Adrenal gland (tissue), 12 donors: ENCODE data around the gene OPCML. TPM values are rescaled to one million over a fixed set of nuclear protein-coding genes. Genes with fewer than 3 reads are reported as not detected.

Source experiments
- DNase-seq, 7 donors: peaks; one replicate each; pipeline ENCODE4 v3.0.0-alpha.2; 2019 to 2020
- H3K27ac ChIP-seq, 5 donors: fragments of 200-600 bp; sonication (generic) in 4 of 5; 1 replicate in 3 of 5; 2 replicates in 2 of 5; pipeline versions ENCODE4 v1.5.1 to v1.8.0; 2016 to 2020; ENCODE audit warnings: mild to moderate bottlenecking in 1 of 5
- H3K27me3 ChIP-seq: fragments of 200-600 bp; 2 replicates; pipeline ENCODE4 v1.8.0; 2021
- H3K36me3 ChIP-seq, 2 donors: fragments of 200-600 bp; replicated peaks in 1 of 2; 1 replicate in 1 of 2; 2 replicates in 1 of 2; pipeline versions ENCODE4 v1.5.1 to v1.8.0; 2018 to 2022
- H3K4me1 ChIP-seq, 2 donors: fragments of 200-600 bp; replicated peaks in 1 of 2; 1 replicate in 1 of 2; 2 replicates in 1 of 2; pipeline versions ENCODE4 v1.5.1 to v1.8.0; 2018 to 2021
- H3K4me3 ChIP-seq, 4 donors: fragments of 200-600 bp; sonication (generic) in 3 of 4; one replicate each; pipeline ENCODE4 v1.5.1; 2016 to 2018
- H3K9me3 ChIP-seq, 3 donors: fragments of 200-600 bp; sonication (generic) in 1 of 3; replicated peaks in 1 of 3; 1 replicate in 2 of 3; 2 replicates in 1 of 3; pipeline versions ENCODE4 v1.5.1 to v1.8.0; 2016 to 2021
- CTCF ChIP-seq, 6 experiments: fragments of 450-650 bp in 4 of 6; fragments of 200-600 bp in 2 of 6; sonication (generic) in 1 of 6; IDR thresholded peaks; 1 replicate in 5 of 6; 2 replicates in 1 of 6; pipeline versions ENCODE4 v1.5.1 to v1.8.0; 2016 to 2021; ENCODE audit warnings: antibody characterized with exemption in 6 of 6, mild to moderate bottlenecking in 2 of 6, moderate library complexity in 1 of 6
- POLR2A ChIP-seq, 2 donors: fragments of 450-650 bp; IDR thresholded peaks; one replicate each; pipeline ENCODE4 v1.6.1; 2017; ENCODE audit warnings: antibody characterized with exemption in 2 of 2, mild to moderate bottlenecking in 2 of 2, moderate library complexity in 1 of 2
- WGBS, 4 donors: extraction: QIAGEN DNeasy Blood & Tissue Kit in 2 of 4; methylation state at CpG; one replicate each; pipeline versions ENCODE4 v1.1.5 to v1.1.7; 2013 to 2017; 5-methylcytosine and 5-hydroxymethylcytosine counted together
- intact Hi-C, 2 donors: fragments of 100-400 bp; cut with DNase I; formaldehyde crosslinking; loops; one replicate each; pipeline versions ENCODE4 v1.14.1 to v1.15.0; 2022 to 2023
- polyA plus RNA-seq, 3 donors: library from polyadenylated mRNA; stranded (reverse); fragments of 200-250 nt in 2 of 3; fragments of 350-450 nt in 1 of 3; fragmentation: Illumina TruSeq in 1 of 3; extraction: RNeasy Lipid Tissue Mini Kit (QIAGEN cat#74804) in 1 of 3; gene quantifications; one replicate each; pipeline ENCODE4 v1.2.3, GENCODE V29; 2013 to 2014
- total RNA-seq, 9 donors: library from RNA; depleted of rRNA in 4 of 9; stranded (reverse); fragments of >200 nt in 4 of 9; fragments of 120-200 nt in 1 of 9; fragmentation: NEBNext Ultra II Directional in 1 of 9; extraction: Animal tissue kit (Norgen Biotek cat#: 25700) in 1 of 9; gene quantifications; one replicate each; pipeline versions ENCODE4 v1.1.0 to v1.2.4, GENCODE V29; 2013 to 2023
- donor health status: healthy with polysubstance abuse.
- donor health status: Bipolar disorder and iron deficiency.
- donor health status: DM: yes; HTN: yes; CAD: no.
- donor health status: DM: no; HTN: no; CAD: no.
- donor health status: DM: no; HTN: no; CAD: no.
- donor health status: DM: yes; HTN: yes; CAD: no.

OPCML gene
- total and polyA plus RNA-seq, 12 donors, result 0.10 to 5.5 (median 0.72) TPM; not detected in 5

- H3K27ac ChIP-seq, result no peak overlapping the region
- H3K4me3 ChIP-seq, result no peak overlapping the region
- H3K27me3 ChIP-seq, result no peaks in the 10 kb centered on the region
- TF ChIP-seq POLR2A (IDR thresholded peaks at IDR 0.05) (no peak), CTCF (IDR thresholded peaks at IDR 0.05) (peak in 2 of 6 experiments; percentile 3 to 31)
- peak in 3 of 7 donors; percentile 4 to 56 (median 18) for DNase-seq
- no peaks in the 10 kb centered on the region for H3K9me3 ChIP-seq
- H3K36me3 ChIP-seq, result no peaks in the 10 kb centered on the region
- no peaks in the 10 kb centered on the region for H3K4me1 ChIP-seq
- 18 to 34% (median 22%) methylated on average over 3 to 8 of the region's 8 CpGs for WGBS, 4 donors
- intact Hi-C loops, result no loop called here
These were observed 1130.1 kb downstream of the OPCML start for GRCh38 chr11:132402071-132402684.

DNA sequence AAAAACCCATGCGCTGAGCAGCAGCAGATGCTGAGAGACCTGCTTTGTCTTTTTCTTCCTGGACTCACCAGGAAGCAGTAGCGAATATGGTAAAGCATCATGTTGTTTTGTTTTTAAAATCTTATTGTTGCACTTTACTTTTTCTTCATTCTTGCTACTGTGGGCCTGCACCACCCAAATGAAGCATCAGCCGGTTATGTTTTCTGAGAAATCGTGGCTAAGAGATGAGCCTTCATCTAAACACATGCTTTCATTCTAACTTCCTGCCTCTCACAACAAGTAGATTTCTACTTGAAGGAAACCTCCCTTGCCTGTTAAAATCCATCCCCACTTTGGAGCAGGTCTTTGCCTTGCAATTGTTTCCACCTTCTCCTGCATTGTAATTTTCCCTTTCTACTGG is 1136.0 kb downstream of the OPCML start:
- WGBS, 4 donors, result 80 to 87% (median 84%) methylated on average over 4 of the region's 4 CpGs
- H3K4me3 ChIP-seq, result no peak overlapping the region
- no peaks in the 10 kb centered on the region for H3K36me3 ChIP-seq
- H3K9me3 ChIP-seq, result no peaks in the 10 kb centered on the region
- no peak overlapping the region for H3K27ac ChIP-seq
- intact Hi-C loops, result no loop called here
- H3K27me3 ChIP-seq, result no peaks in the 10 kb centered on the region
- DNase-seq, result no peak
- no peak for TF ChIP-seq POLR2A (IDR thresholded peaks at IDR 0.05)
- H3K4me1 ChIP-seq, result no peaks in the 10 kb centered on the region

- intact Hi-C loops, result no loop called here
- no peak overlapping the region for H3K27ac ChIP-seq
- TF ChIP-seq POLR2A (IDR thresholded peaks at IDR 0.05) (no peak), CTCF (IDR thresholded peaks at IDR 0.05) (no peak)
- no peaks in the 10 kb centered on the region for H3K4me1 ChIP-seq
- DNase-seq, result no peak
- no peaks in the 10 kb centered on the region for H3K27me3 ChIP-seq
- H3K4me3 ChIP-seq, result no peak overlapping the region
- no peaks in the 10 kb centered on the region for H3K9me3 ChIP-seq
- no peaks in the 10 kb centered on the region for H3K36me3 ChIP-seq
These were observed 1136.9 kb downstream of the OPCML start for GRCh38 chr11:132395434-132395833.

GRCh38 chr11:132379540-132379939 is 1152.8 kb downstream of the OPCML start:
- Histone ChIP-seq H3K4me1 (no peaks in the 10 kb centered on the region), H3K4me3 (no peak overlapping the region), H3K27me3 (no peaks in the 10 kb centered on the region), H3K9me3 (no peaks in the 10 kb centered on the region), H3K36me3 (no peaks in the 10 kb centered on the region), H3K27ac (no peak overlapping the region)
- 85 to 95% (median 91%) methylated on average over 3 of the region's 3 CpGs for WGBS, 4 donors
- intact Hi-C loops, result no loop called here
- TF ChIP-seq POLR2A (IDR thresholded peaks at IDR 0.05), result no peak
- no peak for TF ChIP-seq CTCF (IDR thresholded peaks at IDR 0.05)
- no peak for DNase-seq
